GM23338 (cell line): ENCODE data around the gene COBL. TPM values are rescaled to one million over a fixed set of nuclear protein-coding genes. Genes with fewer than 3 reads are reported as not detected.
A peak's percentile ranks its signal among the peaks of the same experiment; 100 is the strongest.

Experiments
- ATAC-seq: fragments of 200-7000 bp; cut with Tn5 transposase; 3 replicates; pipeline ENCODE4 v1.9.1; 2020
- DNase-seq: peaks from one replicate; pipeline ENCODE4 v3.0.0-alpha.2; 2015; ENCODE audit warnings: low spot score
- H2AFZ ChIP-seq: fragments of 200-600 bp; sonication (generic); 2 replicates; pipeline ENCODE4 v1.8.0; 2016; ENCODE audit warnings: antibody characterized with exemption, mild to moderate bottlenecking, moderate library complexity
- H3F3A ChIP-seq: fragments of 200-600 bp; sonication (generic); replicated peaks from 2 replicates; pipeline ENCODE4 v1.8.0; 2017; ENCODE audit warnings: antibody characterized with exemption, mixed run types, low read depth
- H3K27ac ChIP-seq: fragments of 200-600 bp; sonication (generic); 2 replicates; pipeline ENCODE4 v1.6.1; 2016; ENCODE audit warnings: low read depth
- H3K27me3 ChIP-seq: fragments of 200-600 bp; sonication (generic); 2 replicates; pipeline ENCODE4 v1.8.0; 2016; ENCODE audit warnings: mild to moderate bottlenecking, mixed run types, moderate library complexity; ENCODE audit not compliant: insufficient read depth
- H3K36me3 ChIP-seq: fragments of 200-600 bp; sonication (generic); 2 replicates; pipeline ENCODE4 v1.8.0; 2016; ENCODE audit warnings: mild to moderate bottlenecking; ENCODE audit not compliant: insufficient read depth
- H3K4me1 ChIP-seq: fragments of 200-600 bp; sonication (generic); 2 replicates; pipeline ENCODE4 v1.8.0; 2016; ENCODE audit warnings: mild to moderate bottlenecking, moderate library complexity; ENCODE audit not compliant: insufficient read depth
- H3K4me2 ChIP-seq: fragments of 200-600 bp; sonication (generic); 2 replicates; pipeline ENCODE4 v1.7.1; 2017; ENCODE audit warnings: mixed run types
- H3K4me3 ChIP-seq: fragments of 200-600 bp; sonication (generic); 2 replicates; pipeline ENCODE4 v1.6.1; 2016; ENCODE audit warnings: mixed run types
- H3K79me2 ChIP-seq: fragments of 200-600 bp; sonication (generic); replicated peaks from 2 replicates; pipeline ENCODE4 v1.8.0; 2017; ENCODE audit warnings: mild to moderate bottlenecking; ENCODE audit not compliant: insufficient read depth
- H3K9me2 ChIP-seq: fragments of 200-600 bp; sonication (generic); 2 replicates; pipeline ENCODE4 v1.8.0; 2017; ENCODE audit not compliant: insufficient read depth
- H4K20me1 ChIP-seq: fragments of 200-600 bp; sonication (generic); replicated peaks from 2 replicates; pipeline ENCODE4 v1.8.0; 2017; ENCODE audit warnings: mild to moderate bottlenecking; ENCODE audit not compliant: insufficient read depth
- H3K27ac Mint-ChIP-seq: 2 replicates; pipeline ENCODE4 v1.8.0; 2020; ENCODE audit warnings: inconsistent platforms, mild to moderate bottlenecking, moderate library complexity, mixed read lengths
- H3K27me3 Mint-ChIP-seq: 3 replicates; pipeline ENCODE4 v1.8.0; 2022; ENCODE audit warnings: low read depth, mild to moderate bottlenecking, moderate library complexity, mixed read lengths, inconsistent platforms; ENCODE audit not compliant: insufficient read depth, poor library complexity
- H3K36me3 Mint-ChIP-seq: 3 replicates; pipeline ENCODE4 v1.8.0; 2021; ENCODE audit warnings: low read depth, mild to moderate bottlenecking, inconsistent platforms, moderate library complexity, mixed read lengths
- H3K4me1 Mint-ChIP-seq: 3 replicates; pipeline ENCODE4 v1.8.0; 2020; ENCODE audit warnings: mild to moderate bottlenecking, inconsistent platforms, mixed read lengths
- H3K4me3 Mint-ChIP-seq: 3 replicates; pipeline ENCODE4 v1.8.0; 2021; ENCODE audit warnings: moderate library complexity, mild to moderate bottlenecking, inconsistent platforms, mixed read lengths
- H3K9me3 Mint-ChIP-seq: 3 replicates; pipeline ENCODE4 v1.8.0; 2020; ENCODE audit warnings: moderate library complexity, mild to moderate bottlenecking, inconsistent platforms, mixed read lengths
- CREB1 ChIP-seq: fragments of 250-450 bp; sonication (Bioruptor Pico); IDR thresholded peaks from 2 replicates; pipeline ENCODE4 v1.5.0; 2020; ENCODE audit warnings: low read depth, mild to moderate bottlenecking, moderate library complexity
- CTCF ChIP-seq, 2 experiments: fragments of 200-600 bp in 1 of 2; sonication (generic) in 1 of 2; conservative IDR thresholded peaks; 2 replicates each; pipeline versions ENCODE4 v1.5.1 to v1.6.1; 2016 to 2017; ENCODE audit warnings: antibody characterized with exemption in 2 of 2, low read depth in 2 of 2, mild to moderate bottlenecking in 2 of 2, moderate library complexity in 1 of 2
- ETS1 ChIP-seq: IDR thresholded peaks from 2 replicates; pipeline ENCODE4 v1.6.1; 2016; ENCODE audit warnings: antibody characterized with exemption
- EZH2 ChIP-seq: fragments of 200-600 bp; sonication (generic); IDR thresholded peaks from one replicate; pipeline ENCODE4 v1.8.0; 2017; ENCODE audit warnings: antibody characterized with exemption, mild to moderate bottlenecking, low read depth; ENCODE audit not compliant: unreplicated experiment
- EZH2phosphoT487 ChIP-seq: fragments of 200-600 bp; sonication (generic); IDR thresholded peaks from one replicate; pipeline ENCODE4 v1.8.1; 2018; ENCODE audit warnings: antibody characterized with exemption; ENCODE audit not compliant: unreplicated experiment
- JUNB ChIP-seq: IDR thresholded peaks from one replicate; pipeline ENCODE4 v1.6.1; 2016; ENCODE audit warnings: antibody characterized with exemption; ENCODE audit not compliant: unreplicated experiment
- NANOG ChIP-seq: IDR thresholded peaks from 2 replicates; pipeline ENCODE4 v1.6.1; 2016; ENCODE audit warnings: antibody characterized with exemption, borderline replicate concordance
- POLR2AphosphoS5 ChIP-seq: IDR thresholded peaks from 2 replicates; pipeline ENCODE4 v1.6.1; 2016; ENCODE audit warnings: antibody characterized with exemption, low read depth
- REST ChIP-seq: IDR thresholded peaks from one replicate; pipeline ENCODE4 v1.6.1; 2018; ENCODE audit warnings: antibody characterized with exemption; ENCODE audit not compliant: unreplicated experiment
- STAT1 ChIP-seq: IDR thresholded peaks from one replicate; pipeline ENCODE4 v1.6.1; 2016; ENCODE audit warnings: antibody characterized with exemption; ENCODE audit not compliant: unreplicated experiment
- ZNF114 ChIP-seq: fragments of 250-450 bp; sonication (Bioruptor Pico); IDR thresholded peaks from 2 replicates; pipeline ENCODE4 v1.5.0; 2020; ENCODE audit warnings: mild to moderate bottlenecking, moderate library complexity
- ZNF331 ChIP-seq: fragments of 250-450 bp; sonication (Bioruptor Pico); IDR thresholded peaks from 2 replicates; pipeline ENCODE4 v1.5.0; 2020; ENCODE audit warnings: low read depth, mild to moderate bottlenecking, moderate library complexity
- ZNF462 ChIP-seq: fragments of 250-450 bp; sonication (Bioruptor Pico); IDR thresholded peaks from 2 replicates; pipeline ENCODE4 v1.5.0; 2020; ENCODE audit warnings: mild to moderate bottlenecking, moderate library complexity
- polyA plus RNA-seq: library from polyadenylated mRNA; unstranded; fragments of >200 nt; fragmentation: Nextera tagmentation; extraction: Ambion mirVana; gene quantifications from 2 replicates; pipeline ENCODE4 v1.2.1, GENCODE V29; 2016
- total RNA-seq: library from RNA; depleted of rRNA; stranded (reverse); fragments of >200 nt; shearing (Covaris generic); gene quantifications from 2 replicates; pipeline ENCODE4 v1.2.3, GENCODE V29; 2014

COBL gene
- total and polyA plus RNA-seq, 2 experiments from 2014 or later = 18.3 to 51.9 TPM

GRCh38 chr7:51289623-51290303 is 26.8 kb downstream of the COBL start:
- TF ChIP-seq STAT1 (no peak), CREB1 (CRISPR knock-in tag) (no peak), ETS1 (no peak), EZH2 (no peak), EZH2phosphoT487 (no peak), NANOG (no peak), ZNF462 (CRISPR knock-in tag) (no peak), REST (no peak), JUNB (no peak), CTCF (conservative IDR thresholded peaks at IDR 0.05; ENCODE audit: low read depth in 2 of 2) (no peak), ZNF331 (CRISPR knock-in tag) (no peak), ZNF114 (no peak), POLR2AphosphoS5 (no peak)
- peaks cover 45% of the 10 kb centered on the region for H3K4me1 Mint-ChIP-seq
- Histone ChIP-seq H3K4me1 (peaks cover 54% of the 10 kb centered on the region), H3K27me3 (no peaks in the 10 kb centered on the region), H3K27ac (peak overlapping the region; percentile 62), H3K79me2 (peaks cover 99% of the 10 kb centered on the region), H2AFZ (no peak overlapping the region), H3K4me3 (no peak overlapping the region), H3F3A (no peaks in the 10 kb centered on the region; the same call in 1 of the 2 replicates), H3K4me2 (peak overlapping the region; percentile 55), H3K9me2 (no peaks in the 10 kb centered on the region), H4K20me1 (peaks cover 23% of the 10 kb centered on the region), H3K36me3 (no peaks in the 10 kb centered on the region)
- ATAC-seq (no peak), DNase-seq (no peak)
- H3K27ac Mint-ChIP-seq = peak overlapping the region; percentile 13; the same call in 1 of the 2 replicates
- H3K9me3 Mint-ChIP-seq = no peaks in the 10 kb centered on the region
- peaks cover 13% of the 10 kb centered on the region for H3K27me3 Mint-ChIP-seq
- no peak overlapping the region for H3K4me3 Mint-ChIP-seq
- no peaks in the 10 kb centered on the region for H3K36me3 Mint-ChIP-seq
